ENCODE measurements around the gene MRPS26. TPM values are rescaled to one million over a fixed set of nuclear protein-coding genes. Genes with fewer than 3 reads are reported as not detected.

Gene MRPS26
- 41.4 and 48.8 TPM in 2 replicates for total RNA-seq

DNA sequence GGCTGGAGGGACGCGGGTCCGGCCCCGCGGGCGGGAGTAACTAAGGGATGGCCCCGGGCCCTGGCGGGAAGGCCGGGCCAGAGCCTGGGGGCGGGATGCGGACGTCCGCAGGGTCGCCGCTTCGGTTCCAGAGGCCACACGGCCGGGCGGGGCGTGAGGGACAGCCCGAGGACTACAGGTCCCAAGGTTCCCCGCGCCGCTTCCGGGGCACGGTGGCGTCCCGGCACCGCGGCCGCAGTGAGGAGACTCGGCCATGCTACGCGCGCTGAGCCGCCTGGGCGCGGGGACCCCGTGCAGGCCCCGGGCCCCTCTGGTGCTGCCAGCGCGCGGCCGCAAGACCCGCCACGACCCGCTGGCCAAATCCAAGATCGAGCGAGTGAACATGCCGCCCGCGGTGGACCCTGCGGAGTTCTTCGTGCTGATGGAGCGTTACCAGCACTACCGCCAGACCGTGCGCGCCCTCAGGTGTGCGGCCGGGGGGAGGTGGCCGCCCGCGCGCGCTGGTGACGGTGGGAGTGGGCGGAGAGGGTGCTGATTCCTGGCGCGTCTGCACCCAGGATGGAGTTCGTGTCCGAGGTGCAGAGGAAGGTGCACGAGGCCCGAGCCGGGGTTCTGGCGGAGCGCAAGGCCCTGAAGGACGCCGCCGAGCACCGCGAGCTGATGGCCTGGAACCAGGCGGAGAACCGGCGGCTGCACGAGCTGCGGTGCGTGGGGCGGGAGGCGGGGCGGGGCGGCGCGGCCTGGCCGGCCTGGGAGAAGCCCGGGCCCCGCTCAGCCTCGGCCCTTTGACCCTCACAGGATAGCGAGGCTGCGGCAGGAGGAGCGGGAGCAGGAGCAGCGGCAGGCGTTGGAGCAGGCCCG, at the start of gene MRPS26:
TSS of gene MRPS26 (plus strand) at position 237 of the 861 bp plus-strand sequence. CDS start at position 254, 17 bp downstream.

DNA sequence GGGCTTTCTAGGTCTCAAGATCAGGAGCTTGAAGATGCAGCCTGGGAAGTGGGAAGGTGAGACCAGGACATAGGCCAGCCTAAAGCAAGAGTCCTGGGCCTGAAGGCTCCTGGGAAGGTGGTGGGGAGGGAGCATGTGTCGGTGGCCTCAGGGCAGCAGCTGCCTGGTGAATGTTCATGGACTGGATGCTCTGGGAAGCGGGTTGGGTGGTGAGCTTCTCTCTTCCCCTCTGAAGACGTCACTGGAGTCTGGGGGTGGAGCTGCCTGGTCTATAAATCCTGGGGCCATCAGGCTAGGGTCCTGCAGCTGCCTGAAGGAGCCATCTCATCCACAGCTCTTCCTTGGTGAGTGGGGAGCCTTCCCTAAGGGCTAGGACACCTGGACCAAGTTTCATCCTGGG, 2.5 kb upstream of the MRPS26 start, which contains the start of gene GNRH2:
TSS of gene GNRH2 (plus strand) at position 301 of the 400 bp plus-strand sequence. CDS start 793 bp downstream, outside the sequence.

DNA sequence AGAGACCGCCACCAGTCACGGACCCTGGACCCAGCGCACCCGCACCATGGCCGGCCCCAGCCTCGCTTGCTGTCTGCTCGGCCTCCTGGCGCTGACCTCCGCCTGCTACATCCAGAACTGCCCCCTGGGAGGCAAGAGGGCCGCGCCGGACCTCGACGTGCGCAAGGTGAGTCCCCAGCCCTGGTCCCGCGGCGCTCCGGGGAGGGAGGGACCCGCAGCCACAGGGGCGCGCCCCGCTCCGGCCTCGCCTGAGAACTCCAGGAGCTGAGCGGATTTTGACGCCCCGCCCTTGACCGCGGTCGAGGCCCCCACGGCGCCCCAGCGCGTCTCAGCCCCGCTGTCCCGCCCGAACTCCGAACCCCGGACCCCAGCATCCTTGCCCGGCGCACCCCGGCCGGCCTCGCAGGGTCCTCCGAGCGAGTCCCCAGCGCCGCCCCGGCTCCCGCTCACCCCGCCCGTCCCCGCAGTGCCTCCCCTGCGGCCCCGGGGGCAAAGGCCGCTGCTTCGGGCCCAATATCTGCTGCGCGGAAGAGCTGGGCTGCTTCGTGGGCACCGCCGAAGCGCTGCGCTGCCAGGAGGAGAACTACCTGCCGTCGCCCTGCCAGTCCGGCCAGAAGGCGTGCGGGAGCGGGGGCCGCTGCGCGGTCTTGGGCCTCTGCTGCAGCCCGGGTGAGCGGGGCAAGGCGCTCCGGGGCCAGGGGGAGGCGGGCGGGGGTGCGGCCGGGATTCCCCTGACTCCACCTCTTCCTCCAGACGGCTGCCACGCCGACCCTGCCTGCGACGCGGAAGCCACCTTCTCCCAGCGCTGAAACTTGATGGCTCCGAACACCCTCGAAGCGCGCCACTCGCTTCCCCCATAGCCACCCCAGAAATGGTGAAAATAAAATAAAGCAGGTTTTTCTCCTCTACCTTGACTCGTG, 26.0 kb downstream of the MRPS26 start, which contains the start of gene OXT:
TSS of gene OXT (plus strand) at position 11 of the 920 bp plus-strand sequence. CDS start at position 47, 36 bp downstream.

DNA sequence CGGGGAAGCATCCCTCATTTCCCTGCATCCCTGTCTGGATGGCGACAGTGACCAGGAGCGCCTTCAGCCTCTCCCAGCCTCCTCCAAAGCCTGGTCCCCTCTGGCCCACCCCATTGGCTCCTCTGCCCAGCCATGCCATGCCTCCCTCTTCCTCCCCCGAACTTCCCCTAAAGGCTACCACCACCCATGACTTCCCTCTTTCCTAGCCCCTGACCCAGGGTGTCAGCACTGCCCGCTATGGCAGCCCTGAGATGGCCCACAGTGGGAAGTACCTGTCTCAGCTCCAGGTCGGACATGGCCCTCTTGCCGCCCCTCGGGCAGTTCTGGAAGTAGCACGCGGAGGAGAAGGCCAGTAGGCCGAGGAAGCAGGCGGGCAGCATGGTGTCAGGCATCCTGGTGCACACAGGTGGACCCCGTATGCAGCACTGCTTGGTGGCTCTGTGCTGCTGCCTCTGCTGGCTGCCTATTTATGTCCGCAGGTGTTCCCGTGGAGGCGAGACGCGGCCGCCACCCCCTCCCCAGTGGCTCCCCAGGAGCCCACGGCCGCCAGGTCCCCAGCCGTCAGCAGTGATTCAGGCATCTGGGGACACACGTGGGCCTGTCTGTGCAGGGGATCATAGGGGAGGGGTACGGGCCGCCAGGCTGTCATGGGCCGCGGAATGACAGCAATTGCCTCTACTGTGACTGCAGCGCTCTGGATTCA, 38.6 kb downstream of the MRPS26 start, which contains the start of gene AVP:
TSS of gene AVP (minus strand) at position 442 of the 703 bp plus-strand sequence. CDS start at position 392, 50 bp downstream.

Other genes with a start within 250 kb of the MRPS26 start
- gene CPXM1, start 245.4 kb upstream of the MRPS26 start, total RNA-seq: 0.09 TPM in 1 of 2 replicates, not detected in the other
- gene C20orf141, start 231.1 kb upstream of the MRPS26 start, total RNA-seq: not detected in 2 replicates
- gene TMEM239, start 229.7 kb upstream of the MRPS26 start, total RNA-seq: not detected in 2 replicates
- gene PCED1A, start 205.4 kb upstream of the MRPS26 start, total RNA-seq: 9.4 and 19.0 TPM in 2 replicates
- gene VPS16, start 205.3 kb upstream of the MRPS26 start, total RNA-seq: 46.4 and 70.4 TPM in 2 replicates
- gene PTPRA, start 172.6 kb upstream of the MRPS26 start, total RNA-seq: 20.6 and 28.1 TPM in 2 replicates
- gene GNRH2, start 2.4 kb upstream of the MRPS26 start, total RNA-seq: 0.18 TPM in 1 of 2 replicates, not detected in the other
- not detected in 2 replicates for gene OXT, start 25.6 kb downstream of the MRPS26 start, total RNA-seq
- gene AVP, start 38.7 kb downstream of the MRPS26 start, total RNA-seq: not detected in 2 replicates
- 15.6 and 16.7 TPM in 2 replicates for gene FASTKD5, start 113.8 kb downstream of the MRPS26 start, total RNA-seq
- gene UBOX5, start 113.8 kb downstream of the MRPS26 start, total RNA-seq: 1.8 and 2.0 TPM in 2 replicates
- gene LZTS3, start 127.5 kb downstream of the MRPS26 start, total RNA-seq: 2.2 and 4.2 TPM in 2 replicates
- gene DDRGK1, start 158.6 kb downstream of the MRPS26 start, total RNA-seq: 26.1 and 37.9 TPM in 2 replicates
- 26.3 and 34.4 TPM in 2 replicates for gene ITPA, start 163.4 kb downstream of the MRPS26 start, total RNA-seq
- 4.1 TPM in 2 replicates for gene SLC4A11, start 193.1 kb downstream of the MRPS26 start, total RNA-seq

All from endothelial cell of coronary artery (primary cell).